ENCODE measurements around the gene RAN.
"Not testable (repeated sequence)": the region's sequence is repeated elsewhere in the genome, so short reads cannot be mapped to it uniquely, and the experiment has no call there.

RAN gene

DNA sequence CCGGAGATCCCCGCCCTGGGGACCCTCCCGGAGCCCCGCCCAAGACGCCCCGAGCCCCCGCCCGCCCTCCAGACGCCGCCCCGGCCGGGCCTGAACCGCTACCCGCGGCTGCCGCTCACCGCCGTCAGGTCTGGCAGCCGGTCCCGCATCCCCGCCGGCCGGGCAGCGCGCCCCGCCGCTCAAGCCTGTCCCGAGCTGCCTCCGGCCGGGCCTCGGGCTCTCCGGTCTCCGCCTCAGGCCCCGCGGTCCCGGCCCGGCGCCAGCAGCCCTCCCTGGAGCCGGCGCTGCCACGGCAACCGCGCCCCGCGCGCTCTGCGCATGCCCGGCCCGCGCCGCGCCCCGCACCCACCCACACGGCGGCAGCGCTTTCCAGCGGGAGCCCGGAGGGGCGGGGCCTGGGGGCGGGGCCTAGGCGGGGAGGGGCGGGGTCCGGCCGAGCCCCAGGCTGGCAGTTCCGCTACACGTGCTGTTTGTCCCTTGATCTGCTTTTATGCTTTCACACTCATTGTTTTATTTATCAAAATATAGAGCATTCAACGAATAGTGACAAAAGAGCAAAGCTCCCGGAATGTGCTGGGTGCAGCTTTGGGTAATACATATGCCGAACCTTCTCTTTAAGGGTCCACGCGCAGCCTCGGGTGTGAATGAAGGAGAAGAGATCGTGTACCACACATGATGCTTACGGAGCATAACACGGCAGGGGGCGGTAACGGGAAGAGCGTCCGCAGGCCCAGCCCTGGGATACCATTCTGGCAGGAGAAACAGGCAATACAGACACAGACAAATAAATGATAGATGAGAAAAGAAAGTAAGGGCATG is 32.7 kb upstream of the RAN start, which contains the start of gene STX2:
STX2 (minus strand) TSS at position 300 of the 819 bp plus-strand sequence; CDS start at position 149, 151 bp downstream.
- DNase-seq (peak; percentile 83), ATAC-seq (replicated peaks) (peak; percentile 90 to 93)
- H3K4me1 Mint-ChIP-seq: peaks cover 6 to 16% of the 10 kb centered on the region in 2 donors
- H3K27ac Mint-ChIP-seq: no peak within 1 kb of the TSS
- H3K27me3 Mint-ChIP-seq: no peaks in the 10 kb centered on the region
- no peaks in the 10 kb centered on the region for H3K36me3 Mint-ChIP-seq
- H3K9me3 Mint-ChIP-seq: no peaks in the 10 kb centered on the region
- peak within 1 kb of the TSS; percentile 79 to 82 for H3K4me3 Mint-ChIP-seq

DNA sequence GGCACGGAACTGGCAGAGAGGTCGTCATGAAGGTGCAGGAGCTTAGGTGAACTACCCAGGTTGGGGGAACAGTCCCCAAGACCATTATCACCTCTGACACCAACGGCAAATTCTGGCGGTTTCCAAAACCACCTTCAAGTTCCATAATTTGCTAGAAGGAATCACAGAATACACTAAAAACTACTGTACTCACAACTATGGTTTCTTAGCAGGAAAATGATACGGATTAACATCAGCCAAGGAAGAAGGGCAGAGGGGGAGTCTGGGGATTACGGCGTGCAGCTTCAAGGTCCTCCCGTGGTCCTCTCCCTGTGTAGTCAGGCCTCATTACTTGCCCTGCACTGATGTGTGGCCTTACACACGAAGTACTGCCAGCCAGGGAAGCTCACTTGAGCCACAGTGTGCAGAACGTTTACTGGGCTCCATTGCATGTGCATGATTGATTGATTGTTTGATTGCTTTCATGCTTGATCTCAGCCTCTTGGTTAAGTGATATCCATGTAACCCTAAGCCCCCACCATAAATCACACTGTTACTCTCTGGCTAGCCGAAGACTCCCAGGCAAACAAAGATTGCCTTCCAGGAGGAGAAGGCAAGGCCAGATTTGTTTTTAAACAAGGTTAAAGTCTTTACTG is 32.0 kb upstream of the RAN start:
- Mint-ChIP-seq H3K9me3 (no peaks in the 10 kb centered on the region), H3K4me3 (peak overlapping the region; percentile 79 to 82), H3K27ac (no peak overlapping the region), H3K36me3 (no peaks in the 10 kb centered on the region), H3K27me3 (peaks cover 0 to 1% of the 10 kb centered on the region in 2 donors), H3K4me1 (peaks cover 6 to 16% of the 10 kb centered on the region in 2 donors)
- ATAC-seq (replicated peaks): no peak
- no peak for DNase-seq

DNA sequence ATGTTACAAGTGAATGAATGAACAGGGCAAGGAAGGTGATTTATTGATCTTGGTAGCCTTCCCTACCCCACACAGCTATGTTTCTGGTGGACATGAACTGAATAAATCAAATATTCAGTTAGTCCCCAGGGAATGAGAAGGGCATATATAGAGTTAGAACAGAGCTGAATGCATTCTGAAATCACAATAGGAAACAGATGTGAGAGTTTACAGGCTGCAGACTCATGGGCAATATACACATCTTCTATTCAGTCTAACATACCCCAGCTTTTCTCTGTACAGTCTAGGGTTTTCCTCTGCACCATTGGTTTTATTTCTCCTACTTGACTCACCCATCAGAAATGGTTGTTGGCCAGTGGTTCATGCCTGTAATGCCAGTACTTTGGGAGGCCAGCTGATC is 25.5 kb upstream of the RAN start:
- DNase-seq (no peak), ATAC-seq (replicated peaks) (no peak)
- peaks cover 17 to 24% of the 10 kb centered on the region in 2 donors for H3K27me3 Mint-ChIP-seq
- no peaks in the 10 kb centered on the region for H3K4me1 Mint-ChIP-seq
- no peak overlapping the region for H3K27ac Mint-ChIP-seq
- no peaks in the 10 kb centered on the region for H3K9me3 Mint-ChIP-seq
- H3K36me3 Mint-ChIP-seq: no peaks in the 10 kb centered on the region
- no peak overlapping the region for H3K4me3 Mint-ChIP-seq

DNA sequence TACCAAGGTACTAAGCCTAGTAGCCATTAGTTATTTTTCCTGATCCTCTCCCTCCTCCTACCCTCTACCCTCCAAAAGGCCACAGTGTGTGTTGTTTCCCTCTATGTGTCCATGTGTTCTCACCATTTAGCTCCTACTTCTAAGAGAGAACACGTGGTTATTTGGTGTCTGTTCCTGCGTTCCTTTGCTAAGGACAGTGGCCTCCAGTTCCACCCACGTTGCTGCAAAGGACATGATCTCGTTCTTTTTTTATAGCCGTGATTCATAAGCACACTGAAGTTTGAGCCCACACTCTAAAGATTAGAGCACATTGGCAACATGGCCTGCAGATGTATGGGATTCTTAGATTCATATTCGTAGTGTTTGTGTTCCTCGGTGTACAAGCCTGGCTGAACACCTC is 24.8 kb upstream of the RAN start:
- ATAC-seq (replicated peaks) (no peak), DNase-seq (no peak)
- Mint-ChIP-seq H3K4me3 (no peak overlapping the region), H3K9me3 (no peaks in the 10 kb centered on the region), H3K4me1 (no peaks in the 10 kb centered on the region), H3K36me3 (no peaks in the 10 kb centered on the region), H3K27ac (no peak overlapping the region), H3K27me3 (peaks cover 17 to 24% of the 10 kb centered on the region in 2 donors)

DNA sequence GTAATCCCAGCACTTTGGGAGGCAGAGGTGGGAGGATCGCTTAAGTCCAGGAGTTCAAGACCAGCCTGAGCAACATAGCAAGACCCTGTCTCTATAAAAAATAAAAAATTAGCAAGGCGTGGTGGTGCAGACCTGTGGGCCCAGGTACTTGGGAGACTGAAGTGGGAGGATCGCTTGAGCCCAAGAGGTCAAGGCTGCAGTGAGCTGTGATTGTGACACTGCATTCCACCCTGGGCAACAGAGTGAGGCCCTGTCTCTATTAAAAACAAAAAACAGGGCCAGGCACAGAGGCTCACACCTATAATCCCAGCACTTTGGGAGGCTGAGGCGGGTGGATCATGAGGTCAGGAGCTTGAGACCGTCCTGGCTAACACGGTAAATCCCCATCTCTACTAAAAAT is 23.8 kb upstream of the RAN start:
- H3K9me3 Mint-ChIP-seq; H3K4me3 Mint-ChIP-seq; ATAC-seq (replicated peaks); DNase-seq; H3K27ac Mint-ChIP-seq; H3K36me3 Mint-ChIP-seq; H3K4me1 Mint-ChIP-seq: not testable (repeated sequence)
- H3K27me3 Mint-ChIP-seq: peaks cover 22 to 30% of the 10 kb centered on the region in 2 donors

DNA sequence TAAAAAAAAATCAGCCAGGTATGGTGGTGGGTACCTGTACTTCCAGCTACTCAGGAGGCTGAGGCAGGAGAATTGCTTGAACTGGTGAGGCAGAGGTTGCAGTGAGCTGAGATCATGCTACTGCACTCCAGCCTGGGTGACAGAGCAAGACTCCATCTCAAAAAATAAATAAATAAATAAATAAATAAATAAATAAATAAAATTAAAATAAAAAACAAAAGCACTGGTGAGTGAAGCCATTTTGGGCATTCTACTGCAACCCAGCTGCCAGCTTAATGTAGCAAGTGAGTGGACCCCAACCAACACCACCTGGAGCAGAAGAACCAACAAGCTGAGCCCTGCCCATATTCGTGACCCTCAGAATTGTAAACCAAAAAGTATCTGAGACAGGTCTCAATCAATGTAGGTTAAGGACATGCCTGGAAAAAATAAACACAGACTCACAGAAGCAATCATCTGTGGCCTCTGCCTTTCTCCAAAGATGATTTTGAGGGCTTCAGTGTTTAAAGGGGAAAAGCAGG is 23.0 kb upstream of the RAN start:
- not testable (repeated sequence) for H3K9me3 Mint-ChIP-seq; H3K4me3 Mint-ChIP-seq; H3K36me3 Mint-ChIP-seq; DNase-seq; H3K4me1 Mint-ChIP-seq; ATAC-seq (replicated peaks); H3K27ac Mint-ChIP-seq
- peaks cover 22 to 33% of the 10 kb centered on the region in 2 donors for H3K27me3 Mint-ChIP-seq

DNA sequence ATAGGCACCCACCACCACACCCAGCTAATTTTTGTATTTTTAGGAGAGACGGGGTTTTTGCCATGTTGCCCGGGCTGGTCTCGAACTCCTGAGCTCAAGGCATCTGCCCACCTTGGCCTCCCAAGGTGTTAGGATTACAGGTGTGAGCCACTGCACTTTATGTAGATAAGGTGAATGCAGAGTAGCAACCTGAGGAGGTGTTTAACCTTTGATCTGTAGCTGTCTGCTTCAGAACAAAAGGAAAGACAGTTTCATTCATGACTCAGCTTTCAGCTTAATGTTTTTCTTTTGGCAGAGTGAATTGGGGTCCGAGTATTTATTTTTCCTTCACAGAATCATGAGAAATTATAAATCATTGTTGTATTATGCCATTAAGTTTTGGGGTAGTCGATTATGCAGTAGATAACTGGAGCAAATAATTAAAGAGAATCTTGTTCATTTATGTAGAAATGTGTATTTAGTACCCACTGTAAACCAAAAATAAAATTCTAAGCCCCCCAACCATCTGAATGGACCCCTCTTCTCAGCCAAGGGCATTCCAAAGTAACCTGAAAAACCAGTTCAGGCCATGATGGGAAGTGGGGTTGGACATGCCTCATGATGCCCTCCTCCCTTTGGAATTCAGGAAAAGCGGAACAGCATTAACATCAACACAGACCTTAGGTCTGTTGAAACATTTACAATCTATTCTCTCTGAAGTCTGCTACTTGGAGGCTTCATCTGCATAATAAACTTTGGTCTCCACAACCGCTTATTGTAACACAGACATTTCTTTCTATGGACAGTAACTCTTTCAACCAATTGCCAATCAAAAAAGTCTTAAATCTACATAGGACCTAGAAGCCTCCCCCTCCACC is 22.1 kb upstream of the RAN start:
- no peak overlapping the region for H3K4me3 Mint-ChIP-seq
- H3K36me3 Mint-ChIP-seq: no peaks in the 10 kb centered on the region

DNA sequence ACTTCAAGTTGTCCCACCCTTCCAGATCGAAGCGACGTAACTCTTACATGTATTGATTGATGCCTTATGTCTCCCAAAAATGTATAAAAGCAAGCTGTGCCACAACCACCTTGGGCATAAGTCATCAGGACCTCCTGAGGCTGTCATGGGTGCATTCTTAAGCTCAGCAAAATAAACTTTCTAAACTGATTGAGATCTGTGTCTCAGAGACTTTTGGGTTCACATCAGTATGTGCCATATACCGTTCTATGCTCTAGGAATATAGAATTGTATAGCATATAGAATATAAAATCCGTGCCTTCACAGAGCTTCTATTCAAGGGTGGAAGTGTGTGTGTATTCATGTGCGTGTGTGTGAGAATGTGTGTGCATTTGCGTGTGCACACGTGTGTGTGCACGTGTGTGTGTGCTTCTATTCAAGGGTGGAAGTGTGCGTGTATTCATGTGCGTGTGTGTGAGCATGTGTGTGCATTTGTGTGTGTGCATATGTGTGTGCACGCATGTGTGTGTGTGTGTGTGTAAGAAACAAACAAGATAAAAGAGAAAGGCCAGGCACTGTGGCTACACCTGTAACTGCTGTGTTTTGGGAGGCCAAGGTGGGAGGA is 21.3 kb upstream of the RAN start:
- Mint-ChIP-seq H3K4me1 (no peaks in the 10 kb centered on the region), H3K27me3 (peaks cover 22 to 44% of the 10 kb centered on the region in 2 donors), H3K27ac (no peak overlapping the region), H3K4me3 (no peak overlapping the region), H3K9me3 (peaks cover 0 to 2% of the 10 kb centered on the region in 2 donors), H3K36me3 (no peaks in the 10 kb centered on the region)
- DNase-seq (no peak), ATAC-seq (replicated peaks) (no peak)

More for the DNA sequence above, 22.1 kb upstream of the RAN start:
- H3K27ac Mint-ChIP-seq: no peak overlapping the region
- no peaks in the 10 kb centered on the region for H3K4me1 Mint-ChIP-seq
- DNase-seq: no peak
- no peak for ATAC-seq (replicated peaks)
- peaks cover 0 to 2% of the 10 kb centered on the region in 2 donors for H3K9me3 Mint-ChIP-seq
- peaks cover 21 to 39% of the 10 kb centered on the region in 2 donors for H3K27me3 Mint-ChIP-seq

DNA sequence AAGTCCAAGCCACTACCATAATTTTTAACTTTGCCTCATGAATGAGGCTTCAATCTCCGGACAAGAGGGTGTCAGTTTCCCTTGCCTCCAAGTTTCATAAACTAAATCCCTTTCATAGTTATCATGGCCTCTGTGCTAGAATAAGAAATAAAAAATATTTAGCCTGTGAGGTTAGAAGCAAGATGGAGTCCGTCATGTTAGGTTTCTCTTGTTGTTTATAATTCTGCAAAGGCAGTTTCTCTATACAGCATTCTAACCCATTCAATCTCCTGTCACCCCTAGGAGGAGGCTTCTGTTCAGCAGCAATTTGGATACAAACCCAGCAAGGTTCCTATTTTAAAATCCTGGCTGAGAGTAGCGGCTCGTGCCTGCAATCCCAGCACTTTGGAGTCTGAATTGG is 15.8 kb upstream of the RAN start:
- Mint-ChIP-seq H3K9me3 (peaks cover 5 to 10% of the 10 kb centered on the region in 2 donors), H3K4me3 (no peak overlapping the region), H3K4me1 (peaks cover 2 to 4% of the 10 kb centered on the region in 2 donors), H3K27me3 (peaks cover 18 to 39% of the 10 kb centered on the region in 2 donors), H3K27ac (no peak overlapping the region), H3K36me3 (peaks cover 0 to 8% of the 10 kb centered on the region in 2 donors)
- DNase-seq (no peak), ATAC-seq (replicated peaks) (no peak)

DNA sequence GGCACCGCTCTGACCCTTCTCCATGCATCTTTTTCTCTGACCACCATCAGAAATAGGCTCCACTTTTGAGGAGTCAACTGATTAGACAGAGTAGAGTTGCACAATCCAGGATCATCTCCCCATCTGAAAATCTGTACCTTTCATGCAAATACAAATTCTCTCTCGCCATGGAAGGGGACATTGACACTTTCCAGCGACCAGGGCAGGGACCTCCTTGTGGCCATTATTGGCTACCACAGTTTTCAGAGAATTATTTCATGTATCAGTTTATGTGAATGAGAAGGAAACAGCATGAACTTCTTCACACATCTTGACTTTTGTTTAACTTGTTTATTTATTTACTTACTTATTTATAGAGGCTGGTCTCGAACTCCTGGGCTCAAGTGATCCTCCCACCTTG is 13.8 kb upstream of the RAN start:
- Mint-ChIP-seq H3K4me1 (peaks cover 2 to 4% of the 10 kb centered on the region in 2 donors), H3K4me3 (no peak overlapping the region)
- ATAC-seq (replicated peaks): no peak

DNA sequence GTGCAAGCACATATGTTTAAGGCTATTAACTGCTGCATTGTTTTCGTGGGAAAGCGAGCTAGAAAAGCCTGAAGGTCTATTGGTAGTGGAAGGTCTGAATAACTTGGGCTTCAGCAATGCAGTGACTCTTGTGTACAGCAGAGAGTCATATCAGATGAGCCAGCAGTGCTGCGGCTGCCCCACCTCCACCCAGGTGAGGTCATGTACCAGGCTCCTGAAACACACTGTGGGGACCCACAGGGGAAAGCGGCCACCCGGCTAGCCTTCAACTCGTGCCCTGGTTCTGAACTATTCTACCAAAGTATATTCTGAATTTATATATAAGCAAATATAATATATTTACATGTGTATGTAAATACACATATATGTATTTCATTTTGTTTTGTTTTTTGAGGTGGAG is 12.7 kb upstream of the RAN start:
- H3K4me3 Mint-ChIP-seq: no peak overlapping the region
- peaks cover 18 to 34% of the 10 kb centered on the region in 2 donors for H3K27me3 Mint-ChIP-seq
- H3K4me1 Mint-ChIP-seq: peaks cover 2 to 4% of the 10 kb centered on the region in 2 donors
- DNase-seq (no peak), ATAC-seq (replicated peaks) (no peak)
- H3K36me3 Mint-ChIP-seq: peaks cover 4 to 14% of the 10 kb centered on the region in 2 donors
- peaks cover 12% of the 10 kb centered on the region in 2 donors for H3K9me3 Mint-ChIP-seq
- H3K27ac Mint-ChIP-seq: no peak overlapping the region

More for the DNA sequence above, 13.8 kb upstream of the RAN start:
- DNase-seq: no peak
- Mint-ChIP-seq H3K36me3 (peaks cover 4 to 14% of the 10 kb centered on the region in 2 donors), H3K9me3 (peaks cover 12% of the 10 kb centered on the region in 2 donors), H3K27me3 (peaks cover 18 to 40% of the 10 kb centered on the region in 2 donors), H3K27ac (no peak overlapping the region)

DNA sequence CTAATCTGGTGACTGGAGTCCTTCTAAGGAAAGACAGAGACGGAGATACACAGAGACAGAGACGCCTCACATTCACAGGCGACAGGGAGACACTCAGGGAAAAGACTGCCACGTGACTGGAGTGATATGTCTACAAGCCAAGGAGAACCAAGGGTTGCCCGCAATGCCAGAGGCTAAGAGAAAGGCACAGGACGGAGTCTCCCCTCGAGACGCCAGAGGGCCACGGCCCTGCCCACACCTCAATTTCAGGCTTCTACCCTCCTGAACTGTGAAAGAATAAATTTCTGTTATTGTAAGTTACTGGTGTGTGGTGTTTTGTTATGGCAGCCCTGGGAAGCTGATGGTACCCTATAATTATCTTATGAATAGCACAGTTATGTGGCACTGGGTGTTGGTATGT is 11.6 kb upstream of the RAN start:
- DNase-seq (no peak), ATAC-seq (replicated peaks) (no peak)
- H3K36me3 Mint-ChIP-seq: peaks cover 4 to 14% of the 10 kb centered on the region in 2 donors
- H3K4me3 Mint-ChIP-seq: no peak overlapping the region
- H3K4me1 Mint-ChIP-seq: peaks cover 2 to 4% of the 10 kb centered on the region in 2 donors
- peaks cover 16 to 27% of the 10 kb centered on the region in 2 donors for H3K27me3 Mint-ChIP-seq
- no peak overlapping the region for H3K27ac Mint-ChIP-seq
- H3K9me3 Mint-ChIP-seq: peaks cover 12% of the 10 kb centered on the region in 2 donors

DNA sequence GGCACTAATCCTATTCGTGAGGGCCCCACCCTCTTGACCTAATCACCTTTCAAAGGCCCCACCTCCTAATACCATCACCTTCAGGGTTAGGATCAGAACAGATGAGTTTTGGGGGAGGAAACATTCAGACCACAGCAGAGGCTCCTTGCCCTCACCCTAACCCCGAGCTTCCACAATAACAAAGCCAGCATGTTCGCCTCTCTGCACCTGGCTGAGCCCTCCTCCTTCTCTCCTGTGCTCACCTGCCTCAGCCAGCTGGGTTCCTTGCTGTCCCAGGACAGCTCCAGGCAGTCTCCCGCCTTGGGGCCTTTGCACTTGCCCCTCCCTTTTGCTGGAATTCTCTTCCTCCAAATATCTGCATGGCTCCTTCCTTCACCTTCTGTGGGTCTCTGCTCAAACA is 9.7 kb upstream of the RAN start:
- Mint-ChIP-seq H3K27me3 (peaks cover 8 to 13% of the 10 kb centered on the region in 2 donors), H3K9me3 (peaks cover 7% of the 10 kb centered on the region in 2 donors), H3K4me1 (peaks cover 0 to under 1% of the 10 kb centered on the region in 2 donors), H3K36me3 (peaks cover 4 to 14% of the 10 kb centered on the region in 2 donors), H3K27ac (no peak overlapping the region), H3K4me3 (no peak overlapping the region)
- ATAC-seq (replicated peaks) (no peak), DNase-seq (no peak)

All from stimulated activated naive B cell treated with anti-CD40 and anti-IgM and Interleukin-4, amounts not matched to agents 10 μg/mL and 1 μg/mL and 100 μg/mL, for 72 hours (primary cell).